ENCODE measurements around the gene NHEJ1.
A peak's percentile ranks its signal among the peaks of the same experiment; 100 is the strongest.

NHEJ1 gene

GRCh38 chr2:219171231-219171651 is 10.6 kb upstream of the NHEJ1 start:
- in situ Hi-C loops (cut with MboI; ENCODE audit: low pct_unique_long_range_greater_than_20kb, low sequenced_read_pairs, unreplicated experiment), result loop anchor here (5.0 to 10.0 kb wide), 2 partner anchors 36 to 124 kb away; partner anchors contain the start of gene ZFAND2B
- peak; percentile 44 for DNase-seq (ENCODE audit: low spot score)
- peak; percentile 58 for TF ChIP-seq CTCF (IDR thresholded peaks at IDR 0.05; ENCODE audit: extremely low read depth, insufficient read depth, missing control alignments)

GRCh38 chr2:219169930-219170654 is 9.5 kb upstream of the NHEJ1 start, which contains the start of gene SLC23A3:
TSS of gene SLC23A3 (minus strand) at chr2:219170029. CDS start at chr2:219169984, 45 bp downstream.
- in situ Hi-C loops (cut with MboI; ENCODE audit: low pct_unique_long_range_greater_than_20kb, low sequenced_read_pairs, unreplicated experiment), result loop anchor here (5.0 to 10.0 kb wide), 2 partner anchors 37 to 125 kb away; partner anchors contain the start of gene ZFAND2B
- no peak for TF ChIP-seq CTCF (IDR thresholded peaks at IDR 0.05; ENCODE audit: extremely low read depth, insufficient read depth, missing control alignments)
- DNase-seq (ENCODE audit: low spot score), result no peak

GRCh38 chr2:219168932-219169331 is 8.3 kb upstream of the NHEJ1 start:
- no peak for DNase-seq (ENCODE audit: low spot score)
- in situ Hi-C loops (cut with MboI; ENCODE audit: low pct_unique_long_range_greater_than_20kb, low sequenced_read_pairs, unreplicated experiment), result no loop called here
- TF ChIP-seq CTCF (IDR thresholded peaks at IDR 0.05; ENCODE audit: extremely low read depth, insufficient read depth, missing control alignments), result no peak

GRCh38 chr2:219168526-219168925 is 7.9 kb upstream of the NHEJ1 start:
- in situ Hi-C loops (cut with MboI; ENCODE audit: low pct_unique_long_range_greater_than_20kb, low sequenced_read_pairs, unreplicated experiment), result no loop called here
- no peak for DNase-seq (ENCODE audit: low spot score)
- TF ChIP-seq CTCF (IDR thresholded peaks at IDR 0.05; ENCODE audit: extremely low read depth, insufficient read depth, missing control alignments), result no peak

GRCh38 chr2:219167997-219168396 is 7.4 kb upstream of the NHEJ1 start:
- in situ Hi-C loops (cut with MboI; ENCODE audit: low pct_unique_long_range_greater_than_20kb, low sequenced_read_pairs, unreplicated experiment), result no loop called here
- TF ChIP-seq CTCF (IDR thresholded peaks at IDR 0.05; ENCODE audit: extremely low read depth, insufficient read depth, missing control alignments), result no peak
- DNase-seq (ENCODE audit: low spot score), result no peak

GRCh38 chr2:219165058-219165911 is 4.7 kb upstream of the NHEJ1 start:
- no peak for TF ChIP-seq CTCF (IDR thresholded peaks at IDR 0.05; ENCODE audit: extremely low read depth, insufficient read depth, missing control alignments)
- no peak for DNase-seq (ENCODE audit: low spot score)
- in situ Hi-C loops (cut with MboI; ENCODE audit: low pct_unique_long_range_greater_than_20kb, low sequenced_read_pairs, unreplicated experiment), result no loop called here

Measured in GM13977 (cell line).